Omental fat pad (tissue), 4 donors: ENCODE measurements around the gene ZNF513. TPM values are rescaled to one million over a fixed set of nuclear protein-coding genes. Genes with fewer than 3 reads are reported as not detected.

Source experiments
- ATAC-seq: fragments of 150-250 bp; one replicate; pipeline ENCODE4 v1.9.1; 2016; ENCODE audit warnings: mild to moderate bottlenecking, moderate library complexity; ENCODE audit not compliant: low FRiP score
- DNase-seq: peaks from one replicate; pipeline ENCODE4 v3.0.0-alpha.2; 2019; ENCODE audit warnings: low spot score
- total RNA-seq, 4 donors: library from RNA; depleted of rRNA; stranded (reverse); fragments of >200 nt; gene quantifications; one replicate each; pipeline ENCODE4 v1.1.0, GENCODE V29; 2016
- TF ChIP-seq, protein P1 (sequence below), 3 donors: fragments of 450-650 bp; IDR thresholded peaks; one replicate each; pipeline ENCODE4 v1.5.1; 2016 to 2017; ENCODE audit warnings: antibody characterized with exemption in 3 of 3, mild to moderate bottlenecking in 3 of 3, moderate library complexity in 2 of 3

The ZNF513 gene
- total RNA-seq, 4 donors from 2014 or later: 8.2 to 17.2 (median 11.1) TPM

- no peak for ATAC-seq
- no peak for DNase-seq
Observed at GRCh38 chr2:27400348-27401135, 20.0 kb upstream of the ZNF513 start.

DNA sequence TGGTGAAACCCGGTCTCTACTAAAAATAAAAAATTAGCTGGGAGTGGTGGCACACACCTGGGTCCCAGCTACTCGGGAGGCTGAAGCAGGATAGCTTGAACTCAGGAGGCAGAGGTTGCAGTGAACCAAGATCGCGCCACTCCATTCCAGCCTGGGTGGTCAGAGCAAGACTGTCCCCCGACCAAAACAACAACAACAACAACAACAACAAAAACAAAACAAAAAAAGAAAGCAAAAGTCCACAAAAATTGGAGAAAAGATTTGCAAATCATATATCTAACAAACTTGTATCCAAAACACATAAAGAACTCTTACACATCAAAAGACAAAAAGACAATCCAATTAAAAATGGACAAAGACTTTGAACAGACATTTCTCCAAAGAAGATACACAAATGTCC, 18.4 kb upstream of the ZNF513 start:
- ATAC-seq: no peak
- no peak for DNase-seq
- TF ChIP-seq, protein P1, sequence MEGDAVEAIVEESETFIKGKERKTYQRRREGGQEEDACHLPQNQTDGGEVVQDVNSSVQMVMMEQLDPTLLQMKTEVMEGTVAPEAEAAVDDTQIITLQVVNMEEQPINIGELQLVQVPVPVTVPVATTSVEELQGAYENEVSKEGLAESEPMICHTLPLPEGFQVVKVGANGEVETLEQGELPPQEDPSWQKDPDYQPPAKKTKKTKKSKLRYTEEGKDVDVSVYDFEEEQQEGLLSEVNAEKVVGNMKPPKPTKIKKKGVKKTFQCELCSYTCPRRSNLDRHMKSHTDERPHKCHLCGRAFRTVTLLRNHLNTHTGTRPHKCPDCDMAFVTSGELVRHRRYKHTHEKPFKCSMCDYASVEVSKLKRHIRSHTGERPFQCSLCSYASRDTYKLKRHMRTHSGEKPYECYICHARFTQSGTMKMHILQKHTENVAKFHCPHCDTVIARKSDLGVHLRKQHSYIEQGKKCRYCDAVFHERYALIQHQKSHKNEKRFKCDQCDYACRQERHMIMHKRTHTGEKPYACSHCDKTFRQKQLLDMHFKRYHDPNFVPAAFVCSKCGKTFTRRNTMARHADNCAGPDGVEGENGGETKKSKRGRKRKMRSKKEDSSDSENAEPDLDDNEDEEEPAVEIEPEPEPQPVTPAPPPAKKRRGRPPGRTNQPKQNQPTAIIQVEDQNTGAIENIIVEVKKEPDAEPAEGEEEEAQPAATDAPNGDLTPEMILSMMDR (IDR thresholded peaks at IDR 0.05): no peak

More at GRCh38 chr2:27400348-27401135, 20.0 kb upstream of the ZNF513 start:
- TF ChIP-seq, protein P1 (IDR thresholded peaks at IDR 0.05): no peak

DNA sequence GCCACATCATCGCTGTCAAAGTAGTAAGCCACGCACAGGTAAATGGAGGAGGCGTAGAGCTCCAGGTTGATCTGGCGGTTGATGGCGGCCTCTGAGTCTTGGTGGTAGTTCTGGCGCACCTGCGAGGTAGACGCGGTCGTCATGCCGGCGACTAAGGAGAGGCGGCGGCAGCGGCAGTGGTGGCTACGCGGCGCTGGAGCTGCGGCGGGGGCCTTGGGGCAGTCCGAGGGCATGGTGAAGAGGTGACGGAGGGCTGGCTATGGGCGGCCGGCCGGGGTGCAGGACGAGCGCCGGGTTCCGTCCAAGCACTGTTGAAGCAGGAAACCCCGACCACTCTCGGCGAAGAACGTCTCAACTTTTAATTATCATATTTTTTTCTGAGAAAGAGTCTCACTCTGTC, 12.7 kb upstream of the ZNF513 start:
- ATAC-seq (no peak), DNase-seq (no peak)
- TF ChIP-seq, protein P1 (IDR thresholded peaks at IDR 0.05): no peak

DNA sequence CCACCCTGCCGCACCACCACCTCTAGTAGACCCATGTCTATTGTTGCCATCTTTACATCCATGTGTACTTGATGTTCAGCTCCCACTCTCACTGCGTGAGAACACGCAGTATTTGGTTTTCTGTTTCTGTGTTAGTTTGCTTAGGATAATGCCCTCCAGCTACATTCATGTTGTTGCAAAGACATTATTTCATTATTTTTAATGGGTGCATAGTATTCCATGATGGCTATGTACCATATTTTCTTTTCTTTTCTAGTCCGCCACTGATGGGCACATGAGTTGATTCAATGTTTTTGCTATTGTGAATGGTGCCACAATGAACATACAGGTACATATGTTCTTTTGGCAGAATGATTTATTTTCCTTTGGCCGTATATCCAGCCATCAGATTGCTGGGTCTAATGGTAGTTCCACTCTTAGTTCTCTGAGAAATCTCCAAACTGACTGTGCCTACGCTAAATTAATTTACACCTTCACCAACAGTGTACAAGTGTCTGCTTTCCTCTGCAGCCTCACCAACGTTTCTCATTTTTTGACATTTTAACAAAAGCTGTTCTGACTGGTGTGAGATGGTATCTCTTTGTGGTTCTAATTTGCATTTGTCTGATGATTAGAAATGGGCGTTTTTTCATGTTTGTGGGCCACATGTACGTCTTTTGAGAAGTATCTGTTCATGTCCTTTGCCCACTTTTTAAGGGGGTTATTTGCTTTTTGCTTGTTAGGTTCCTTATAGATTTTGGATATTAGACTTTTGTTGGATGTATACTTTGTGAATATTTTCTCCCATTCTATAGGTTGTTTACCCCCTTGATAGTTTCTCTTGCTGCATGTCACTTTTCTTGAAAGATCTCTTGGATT, 10.5 kb upstream of the ZNF513 start:
- DNase-seq: no peak
- ATAC-seq: no peak
- TF ChIP-seq, protein P1 (IDR thresholded peaks at IDR 0.05): no peak

DNA sequence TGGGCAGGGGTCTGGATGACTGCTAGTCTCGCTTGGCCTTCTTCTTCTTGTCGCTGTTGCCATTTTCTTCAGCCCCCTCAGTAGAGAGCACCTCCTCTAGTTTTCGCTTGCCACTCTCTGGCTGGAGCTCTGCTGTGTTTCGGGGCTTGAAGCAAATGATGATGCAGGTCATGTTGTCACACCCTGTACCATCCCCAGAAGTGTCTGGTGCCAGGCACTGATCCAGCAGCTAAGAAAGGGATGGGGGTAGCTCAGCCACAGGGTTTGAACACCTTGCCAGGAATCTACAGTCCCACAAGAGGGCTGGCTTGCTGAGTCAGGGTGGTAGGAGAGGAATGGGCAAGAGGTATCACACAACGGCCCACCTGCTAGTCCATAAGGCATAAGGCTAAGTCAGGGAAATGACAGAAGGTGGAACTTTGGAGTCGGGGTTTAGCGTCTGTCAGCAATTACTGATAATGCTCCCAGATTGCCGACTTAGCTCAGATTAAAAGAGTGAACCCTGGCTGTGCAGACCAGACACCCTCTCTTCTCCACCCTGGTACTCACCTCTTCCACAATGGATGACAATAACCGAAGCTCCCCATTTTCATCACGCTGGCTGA, 1.1 kb upstream of the ZNF513 start:
- no peak for DNase-seq
- TF ChIP-seq, protein P1 (IDR thresholded peaks at IDR 0.05): no peak

DNA sequence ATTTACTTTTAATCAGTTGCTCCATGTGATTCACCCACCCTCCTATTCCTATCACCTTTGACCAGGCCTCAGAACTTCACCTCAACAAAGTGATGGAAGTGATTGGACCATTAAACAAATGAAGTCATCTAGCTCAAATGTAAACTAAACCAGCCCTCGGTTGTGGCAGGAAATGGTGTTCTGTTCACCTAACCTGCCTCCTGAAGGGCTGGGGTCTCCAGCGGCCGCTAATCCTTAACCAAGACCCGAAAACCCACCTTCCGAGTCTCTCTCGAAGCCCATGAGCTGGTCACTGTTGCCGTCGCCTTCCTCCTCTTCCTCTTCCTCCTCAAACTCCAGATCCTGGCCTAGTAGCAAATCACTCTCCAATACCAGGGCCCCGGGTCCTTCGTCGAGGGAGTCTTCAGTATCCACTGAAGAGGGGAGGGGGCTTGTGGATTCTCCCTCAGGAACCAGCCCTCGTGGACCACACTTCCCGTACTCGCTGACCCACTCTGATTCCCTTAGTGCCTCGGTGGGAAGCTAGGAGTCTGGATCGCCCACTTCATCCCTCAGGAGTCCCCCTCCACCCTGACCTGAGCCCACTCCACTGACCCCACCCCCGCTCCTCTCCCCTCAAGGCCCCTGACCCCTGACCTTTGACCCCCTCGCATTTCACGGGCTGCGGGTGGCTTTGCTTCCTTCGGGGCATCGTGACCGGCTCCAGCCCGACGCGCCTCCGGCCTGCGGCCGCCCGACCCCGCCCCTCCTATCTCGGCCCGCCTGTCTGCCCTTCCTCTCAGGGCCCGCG, 503 bp downstream of the ZNF513 start:
- peak; percentile 0 for ATAC-seq
- TF ChIP-seq, protein P1 (IDR thresholded peaks at IDR 0.05): no peak
- peak; percentile 65 for DNase-seq

More for the DNA sequence above, 1.1 kb upstream of the ZNF513 start:
- no peak for ATAC-seq
